OCI-LY3 (cell line): ENCODE results near the gene MIER1.

Source experiments
- CTCF ChIP-seq: fragments of 200-600, 300-600 bp; sonication (generic); IDR thresholded peaks from 2 replicates; pipeline ENCODE4 v1.5.1; 2014; ENCODE audit warnings: antibody characterized with exemption, low read length, low read depth
- EZH2phosphoT487 ChIP-seq: fragments of 200-600 bp; shearing (Covaris generic); IDR thresholded peaks from 2 replicates; pipeline ENCODE4 v1.6.1; 2018; ENCODE audit warnings: antibody characterized with exemption, mixed run types, low read depth

DNA sequence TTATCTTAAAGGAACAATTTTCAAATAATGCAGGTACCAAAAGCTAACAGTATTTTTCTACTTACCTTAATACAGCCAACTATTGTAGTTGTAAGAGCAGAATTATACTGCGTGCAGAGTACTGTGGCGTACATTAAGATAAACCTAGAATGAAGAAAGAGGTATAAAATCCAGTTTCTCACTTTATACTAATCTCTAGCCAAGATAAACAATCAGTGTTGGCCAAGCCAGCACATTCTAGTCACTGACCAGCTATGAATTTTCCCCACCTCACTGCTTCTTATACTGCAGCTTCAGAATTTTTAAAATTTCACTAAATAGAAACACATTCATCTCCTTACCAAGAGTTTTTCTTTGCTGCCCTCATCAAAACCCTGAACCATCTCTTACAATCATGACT, 95.5 kb downstream of the MIER1 start:
- TF ChIP-seq CTCF (no peak), EZH2phosphoT487 (no peak)
